ENCODE data around the gene SPATA2. TPM values are rescaled to one million over a fixed set of nuclear protein-coding genes. Genes with fewer than 3 reads are reported as not detected.
A peak's percentile ranks its signal among the peaks of the same experiment; 100 is the strongest.

The SPATA2 gene
- total and polyA plus RNA-seq, 2 of the 8 experiments (the other 6 are each of a cell fraction or from before 2014, with no cell fraction given): 11.0 to 13.0 TPM

- peak overlapping the region; percentile 80; the same call in 1 of the 2 replicates for H2BK5ac ChIP-seq (ENCODE audit: low read depth, low read length)
- H3K4me2 ChIP-seq (ENCODE audit: insufficient read depth in 1 of 2, low read depth in 2 of 2, low read length in 2 of 2): peak overlapping the region in 1 of 2 experiments; percentile 36; a peak in 1 of 4 replicates
- DNase-seq (ENCODE audit: low read depth in 1 of 2, low spot score in 2 of 2) (no peak), FAIRE-seq (no peak)
- peaks cover 0 to 19% (median 11%) of the 10 kb centered on the region in 4 experiments; a peak in 5 of 7 replicates for H3K4me1 ChIP-seq (replicated peaks in 1 of 4; ENCODE audit: control insufficient read depth in 3 of 4, insufficient read depth in 4 of 4, low read length in 3 of 4)
- peak overlapping the region; percentile 97 for H2BK15ac ChIP-seq (ENCODE audit: low read length)
- peak overlapping the region; percentile 60; the same call in 1 of the 2 replicates for H2BK12ac ChIP-seq (ENCODE audit: low read depth, low read length)
- no peaks in the 10 kb centered on the region for H3K79me2 ChIP-seq (ENCODE audit: control insufficient read depth in 1 of 2, insufficient read depth in 2 of 2, low read length in 2 of 2)
- H2AK5ac ChIP-seq (ENCODE audit: low read depth, low read length): peak overlapping the region; percentile 88; the same call in 1 of the 2 replicates
- H4K91ac ChIP-seq (replicated peaks; ENCODE audit: insufficient read length, low read length): peak overlapping the region; percentile 29
- H2BK20ac ChIP-seq (ENCODE audit: low read length): no peak overlapping the region
- no peak overlapping the region for H2BK120ac ChIP-seq (replicated peaks; ENCODE audit: low read depth, low read length)
- H3K79me1 ChIP-seq (ENCODE audit: low read depth, low read length): no peaks in the 10 kb centered on the region
- H4K8ac ChIP-seq (ENCODE audit: extremely low read depth, insufficient read depth, low read length): no peak overlapping the region
- POLR2A ChIA-PET (ENCODE audit: partially characterized antibody): interaction anchor here (1.4 to 1.6 kb wide), 3 partner anchors 176 to 280 kb away, joined by 4 to 6 read pairs (median 6); partner anchors contain the start of gene B4GALT5
- H3K9ac ChIP-seq (replicated peaks in 1 of 4; ENCODE audit: extremely low read depth in 1 of 4, low read depth in 3 of 4, low read length in 3 of 4): no peak overlapping the region
- H3K36me3 ChIP-seq (ENCODE audit: control insufficient read depth in 2 of 4, insufficient read depth in 4 of 4, low read length in 3 of 4): peaks cover 0 to 5% (median 0%) of the 10 kb centered on the region in 4 experiments; a peak in 1 of 8 replicates
- H2AFZ ChIP-seq (ENCODE audit: low read length): no peak overlapping the region
- no peaks in the 10 kb centered on the region for H3K27me3 ChIP-seq (replicated peaks in 1 of 4; ENCODE audit: control insufficient read depth in 3 of 4, extremely low read depth in 1 of 4, insufficient read depth in 3 of 4, low read length in 3 of 4)
- no peak overlapping the region for H3K4ac ChIP-seq (replicated peaks; ENCODE audit: insufficient read length, low read depth, low read length)
- no peak overlapping the region for H3K23ac ChIP-seq (ENCODE audit: insufficient read length)
- no peak overlapping the region for H3K4me3 ChIP-seq (ENCODE audit: extremely low read depth in 1 of 4, insufficient read depth in 2 of 4, low read depth in 3 of 4, low read length in 4 of 4)
- H3K23me2 ChIP-seq (ENCODE audit: low read depth, low read length): no peaks in the 10 kb centered on the region
- no peaks in the 10 kb centered on the region for H3K9me3 ChIP-seq (ENCODE audit: insufficient read depth in 2 of 2, low read depth in 1 of 2, low read length in 1 of 2)
- no peak overlapping the region for H3K14ac ChIP-seq (ENCODE audit: insufficient read length)
- H3K18ac ChIP-seq (ENCODE audit: extremely low read depth, low read length): peak overlapping the region; percentile 27
- no peak overlapping the region for H3K27ac ChIP-seq (ENCODE audit: low read depth, low read length)
- 92% methylated on average over 9 of the region's 9 CpGs; no CpG with 5 or more reads in 1 of the 2 experiments for WGBS, 2 experiments (ENCODE audit: extremely low coverage in 1 of 2, insufficient coverage in 1 of 2, insufficient read length in 1 of 2, insufficient replicate concordance in 2 of 2, low coverage in 1 of 2, low lambda C conversion rate in 2 of 2, missing lambda C conversion rate in 1 of 2)
- CTCF ChIA-PET (ENCODE audit: partially characterized antibody): interaction anchor here (0.6 to 12.8 kb wide), 46 partner anchors 9 to 384 kb away, joined by 3 to 199 read pairs (median 4); partner anchors contain the start of gene SPATA2
- peaks cover 3 to 4% of the 10 kb centered on the region in 2 experiments for H4K20me1 ChIP-seq (replicated peaks in 1 of 2; ENCODE audit: control insufficient read depth in 1 of 2, insufficient read depth in 2 of 2, low read length in 2 of 2)
- H3K56ac ChIP-seq (replicated peaks; ENCODE audit: insufficient read length, low read depth, low read length): no peak overlapping the region
- no peak overlapping the region for H4K5ac ChIP-seq (ENCODE audit: insufficient read length, low read depth, low read length)
- TF ChIP-seq NANOG (IDR thresholded peaks at IDR 0.05; ENCODE audit: insufficient read depth, low read depth, low read length, poor library complexity, severe bottlenecking) (no peak), TAF7 (optimal IDR thresholded peaks at IDR 0.05; ENCODE audit: borderline replicate concordance, low read depth, low read length) (no peak), SIN3A (conservative IDR thresholded peaks at IDR 0.05 in 1 of 2, IDR thresholded peaks at IDR 0.05 in 1 of 2; ENCODE audit: low read depth in 1 of 2, low read length in 2 of 2) (no peak), RAD21 (IDR thresholded peaks at IDR 0.05 in 1 of 2, conservative IDR thresholded peaks at IDR 0.05 in 1 of 2; ENCODE audit: low read depth in 2 of 2, low read length in 2 of 2) (no peak), TAF1 (IDR thresholded peaks at IDR 0.05; ENCODE audit: low read depth, low read length) (no peak), SP4 (IDR thresholded peaks at IDR 0.05; ENCODE audit: low read length) (no peak), SP1 (IDR thresholded peaks at IDR 0.05; ENCODE audit: low read depth, low read length) (no peak), TCF12 (IDR thresholded peaks at IDR 0.05; ENCODE audit: low read depth, low read length) (no peak), ZNF274 (IDR thresholded peaks at IDR 0.05; ENCODE audit: borderline replicate concordance, extremely low read depth, low read length) (no peak)
- TF ChIP-seq, protein P1, sequence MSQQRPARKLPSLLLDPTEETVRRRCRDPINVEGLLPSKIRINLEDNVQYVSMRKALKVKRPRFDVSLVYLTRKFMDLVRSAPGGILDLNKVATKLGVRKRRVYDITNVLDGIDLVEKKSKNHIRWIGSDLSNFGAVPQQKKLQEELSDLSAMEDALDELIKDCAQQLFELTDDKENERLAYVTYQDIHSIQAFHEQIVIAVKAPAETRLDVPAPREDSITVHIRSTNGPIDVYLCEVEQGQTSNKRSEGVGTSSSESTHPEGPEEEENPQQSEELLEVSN (IDR thresholded peaks at IDR 0.05): no peak
Measured at GRCh38 chr20:49889001-49889934, 26.1 kb downstream of the SPATA2 start.

Data from H1 (cell line).